GM21825 (cell line): ENCODE measurements around the gene HOXD9.

Experiments
- ATAC-seq: cut with Tn5 transposase; IDR thresholded peaks from one replicate; pipeline ENCODE4 v1.9.1; 2021; ENCODE audit warnings: mild to moderate bottlenecking, moderate library complexity; ENCODE audit not compliant: unreplicated experiment

The HOXD9 gene

GRCh38 chr2:176098366-176099158 lies 24.0 kb upstream of the HOXD9 start:
- no peak for ATAC-seq

- ATAC-seq: no peak
Observed at GRCh38 chr2:176099159-176099727, 23.3 kb upstream of the HOXD9 start.

- ATAC-seq: no peak
Observed at GRCh38 chr2:176099728-176100546, 22.6 kb upstream of the HOXD9 start, which contains the start of gene HOXD12. TSS of gene HOXD12 (plus strand) at chr2:176099795. CDS start at chr2:176099802, 7 bp downstream.

- no peak for ATAC-seq
Observed at GRCh38 chr2:176100547-176101140, 21.9 kb upstream of the HOXD9 start.

GRCh38 chr2:176101216-176101830 lies 21.2 kb upstream of the HOXD9 start:
- no peak for ATAC-seq

GRCh38 chr2:176101842-176102241 lies 20.7 kb upstream of the HOXD9 start:
- ATAC-seq: no peak

- no peak for ATAC-seq
Observed at GRCh38 chr2:176102309-176102866, 20.1 kb upstream of the HOXD9 start.

- ATAC-seq: no peak
Observed at GRCh38 chr2:176103194-176103593, 19.3 kb upstream of the HOXD9 start.

GRCh38 chr2:176103742-176104315 lies 18.7 kb upstream of the HOXD9 start:
- ATAC-seq: no peak

- ATAC-seq: no peak
Observed at GRCh38 chr2:176104316-176105077, 18.0 kb upstream of the HOXD9 start.

GRCh38 chr2:176105078-176105729 lies 17.3 kb upstream of the HOXD9 start:
- ATAC-seq: no peak

GRCh38 chr2:176105730-176106580 lies 16.6 kb upstream of the HOXD9 start:
- no peak for ATAC-seq

GRCh38 chr2:176106581-176107539 lies 15.7 kb upstream of the HOXD9 start, which contains the start of gene HOXD11:
TSS of gene HOXD11 (plus strand) at chr2:176107280. CDS start at chr2:176107356, 76 bp downstream.
- ATAC-seq: no peak

GRCh38 chr2:176107731-176108181 lies 14.8 kb upstream of the HOXD9 start:
- no peak for ATAC-seq

GRCh38 chr2:176109192-176109901 lies 13.2 kb upstream of the HOXD9 start:
- ATAC-seq: no peak

- no peak for ATAC-seq
Observed at GRCh38 chr2:176109946-176110345, 12.6 kb upstream of the HOXD9 start.
